MG63 (cell line): ENCODE data around the gene DBNL. TPM values are rescaled to one million over a fixed set of nuclear protein-coding genes. Genes with fewer than 3 reads are reported as not detected.

Source experiments
- DNase-seq: peaks from one replicate; pipeline ENCODE4 v3.0.0-alpha.2; 2020
- H3K27me3 ChIP-seq: fragments of 250-450 bp; sonication (Bioruptor Pico); 2 replicates; pipeline ENCODE4 v1.5.1; 2020; ENCODE audit warnings: mild to moderate bottlenecking, moderate library complexity
- H3K36me3 ChIP-seq: fragments of 250-450 bp; sonication (Bioruptor Pico); 2 replicates; pipeline ENCODE4 v1.5.1; 2020; ENCODE audit warnings: mild to moderate bottlenecking, moderate library complexity
- H3K4me3 ChIP-seq: fragments of 250-450 bp; sonication (Bioruptor Pico); 2 replicates; pipeline ENCODE4 v1.5.1; 2020; ENCODE audit warnings: mild to moderate bottlenecking, moderate library complexity
- H3K9me3 ChIP-seq: fragments of 250-450 bp; sonication (Bioruptor Pico); 2 replicates; pipeline ENCODE4 v1.5.1; 2020; ENCODE audit warnings: mild to moderate bottlenecking, moderate library complexity
- total RNA-seq: library from RNA; depleted of rRNA; stranded (reverse); fragments of >200 nt; shearing (Covaris generic); gene quantifications from 2 replicates; pipeline ENCODE4 v1.2.3, GENCODE V29; 2014; ENCODE audit warnings: low replicate concordance

The DBNL gene
- total RNA-seq, 1 experiment from 2014 or later = 166 TPM

DNA sequence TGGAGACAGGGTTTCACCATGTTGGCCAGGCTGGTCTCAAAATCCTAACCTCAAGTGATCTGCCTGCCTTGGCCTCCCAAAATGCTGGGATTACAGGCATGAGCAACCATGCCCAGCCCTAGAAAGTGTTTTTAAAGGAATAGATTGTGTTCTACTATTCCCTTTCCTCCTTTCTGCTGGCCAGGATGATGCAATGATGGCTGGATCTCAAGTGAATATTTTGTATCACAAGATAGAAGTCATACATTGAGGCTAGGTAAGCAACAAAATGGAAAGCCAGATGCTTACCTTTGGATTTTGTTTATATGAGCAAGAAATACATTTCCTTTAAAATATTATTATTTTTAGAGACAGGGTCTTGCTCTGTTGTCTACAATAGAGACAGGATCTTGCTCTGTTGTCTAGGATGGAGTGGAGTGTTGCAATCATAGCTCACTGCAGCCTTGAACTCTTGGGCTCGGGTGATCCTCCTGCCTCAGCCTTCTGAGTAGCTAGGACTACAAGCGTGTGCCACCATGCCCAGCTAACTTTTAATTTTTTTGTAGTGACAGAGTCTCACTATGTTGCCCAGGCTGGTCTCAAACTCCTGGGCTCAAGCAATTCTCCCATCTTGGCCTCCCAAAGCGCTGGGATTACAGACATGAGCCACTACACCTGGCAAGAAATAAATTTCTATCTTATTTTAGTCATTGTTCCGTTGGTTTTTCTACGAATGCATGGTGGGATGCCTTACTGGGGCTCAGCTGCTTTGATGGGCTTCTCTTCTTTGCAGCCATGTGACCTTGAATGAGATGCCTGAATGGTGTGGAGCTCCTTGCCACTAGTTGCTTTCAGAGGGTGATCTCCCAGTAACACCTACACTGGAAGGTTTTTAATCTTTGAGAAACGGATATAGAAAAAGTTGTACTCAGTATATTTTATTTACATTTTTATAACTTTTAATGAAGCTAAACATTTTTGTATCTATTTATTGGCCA is 53.9 kb downstream of the DBNL start:
- no peak for DNase-seq
- no peak overlapping the region for H3K4me3 ChIP-seq
- no peaks in the 10 kb centered on the region for H3K27me3 ChIP-seq
- H3K36me3 ChIP-seq = no peaks in the 10 kb centered on the region
- no peaks in the 10 kb centered on the region for H3K9me3 ChIP-seq

DNA sequence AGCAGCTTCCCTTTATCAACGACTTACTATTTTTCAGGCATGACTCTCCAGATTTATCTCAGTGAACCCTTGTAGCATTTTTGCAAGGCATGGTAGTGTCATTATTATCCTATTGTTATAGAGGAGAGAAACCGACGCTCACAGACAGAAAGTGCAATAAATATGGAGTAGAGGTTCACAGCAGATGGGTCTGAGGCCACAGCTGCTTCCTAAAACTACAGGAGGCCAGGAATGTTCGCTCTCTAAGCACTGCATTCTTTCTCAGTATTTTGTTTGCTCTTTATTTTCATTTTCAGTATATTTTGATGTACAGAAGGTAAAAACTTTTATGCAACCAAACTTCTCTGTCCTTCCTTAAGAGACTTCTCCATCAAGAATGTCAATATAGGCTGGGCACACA is 55.2 kb downstream of the DBNL start:
- H3K36me3 ChIP-seq = no peaks in the 10 kb centered on the region

GRCh38 chr7:44100458-44101302 is 56.2 kb downstream of the DBNL start:
- peaks cover under 1% of the 10 kb centered on the region for H3K36me3 ChIP-seq
- no peak overlapping the region for H3K4me3 ChIP-seq
- H3K27me3 ChIP-seq = no peaks in the 10 kb centered on the region
- no peaks in the 10 kb centered on the region for H3K9me3 ChIP-seq
- DNase-seq = peak; percentile 58

More for the DNA sequence above, 55.2 kb downstream of the DBNL start:
- no peaks in the 10 kb centered on the region for H3K27me3 ChIP-seq
- no peaks in the 10 kb centered on the region for H3K9me3 ChIP-seq
- no peak for DNase-seq
- H3K4me3 ChIP-seq = no peak overlapping the region

- no peak for DNase-seq
- Histone ChIP-seq H3K4me3 (no peak overlapping the region), H3K36me3 (peaks cover 8% of the 10 kb centered on the region), H3K27me3 (no peaks in the 10 kb centered on the region), H3K9me3 (no peaks in the 10 kb centered on the region)
Measured at GRCh38 chr7:44101303-44101965, 56.9 kb downstream of the DBNL start.

DNA sequence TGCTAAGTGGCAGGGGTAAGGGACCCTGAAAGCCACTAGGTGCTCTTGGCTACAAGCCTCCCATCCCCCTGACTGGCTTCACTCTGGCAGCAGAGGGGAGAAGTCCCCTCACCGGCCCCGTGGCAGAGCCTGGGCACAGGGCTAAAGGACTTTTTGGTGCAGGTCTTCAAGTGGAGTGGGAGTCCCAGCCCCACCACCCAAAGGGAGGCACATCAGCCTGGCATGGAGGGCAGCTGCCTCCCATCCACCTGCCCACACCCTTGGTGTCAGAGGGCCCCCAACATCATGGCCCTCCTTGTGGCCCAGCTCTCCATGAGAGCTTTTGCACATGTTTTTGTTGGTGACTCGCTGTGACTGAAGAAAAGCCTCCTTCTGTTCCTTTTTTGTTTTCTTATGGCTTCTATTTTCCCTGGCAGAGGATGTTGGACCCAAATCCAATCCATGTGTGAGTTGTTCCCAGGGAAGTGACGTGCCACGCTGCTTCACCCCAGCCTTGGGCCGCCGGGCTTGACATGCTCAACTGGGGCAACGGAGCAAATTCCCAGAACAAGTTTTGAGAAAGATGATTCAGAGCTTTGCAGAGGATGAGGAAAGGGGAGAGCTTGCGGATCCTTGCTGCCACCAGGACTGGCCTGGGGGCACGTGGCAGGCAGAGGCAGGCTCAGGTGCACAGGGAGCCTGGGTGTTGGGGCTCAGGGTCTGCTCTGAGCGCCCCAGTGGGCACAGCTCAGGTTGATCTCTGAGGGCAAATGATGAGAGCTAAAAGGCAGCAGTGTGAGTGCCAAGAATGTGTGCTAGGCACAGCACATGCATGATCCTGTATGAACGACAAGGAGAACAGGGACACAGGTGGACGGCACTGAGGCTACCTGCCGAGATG is 57.7 kb downstream of the DBNL start:
- Histone ChIP-seq H3K27me3 (no peaks in the 10 kb centered on the region), H3K4me3 (no peak overlapping the region), H3K36me3 (peaks cover 13% of the 10 kb centered on the region), H3K9me3 (no peaks in the 10 kb centered on the region)
- peak; percentile 63 for DNase-seq

DNA sequence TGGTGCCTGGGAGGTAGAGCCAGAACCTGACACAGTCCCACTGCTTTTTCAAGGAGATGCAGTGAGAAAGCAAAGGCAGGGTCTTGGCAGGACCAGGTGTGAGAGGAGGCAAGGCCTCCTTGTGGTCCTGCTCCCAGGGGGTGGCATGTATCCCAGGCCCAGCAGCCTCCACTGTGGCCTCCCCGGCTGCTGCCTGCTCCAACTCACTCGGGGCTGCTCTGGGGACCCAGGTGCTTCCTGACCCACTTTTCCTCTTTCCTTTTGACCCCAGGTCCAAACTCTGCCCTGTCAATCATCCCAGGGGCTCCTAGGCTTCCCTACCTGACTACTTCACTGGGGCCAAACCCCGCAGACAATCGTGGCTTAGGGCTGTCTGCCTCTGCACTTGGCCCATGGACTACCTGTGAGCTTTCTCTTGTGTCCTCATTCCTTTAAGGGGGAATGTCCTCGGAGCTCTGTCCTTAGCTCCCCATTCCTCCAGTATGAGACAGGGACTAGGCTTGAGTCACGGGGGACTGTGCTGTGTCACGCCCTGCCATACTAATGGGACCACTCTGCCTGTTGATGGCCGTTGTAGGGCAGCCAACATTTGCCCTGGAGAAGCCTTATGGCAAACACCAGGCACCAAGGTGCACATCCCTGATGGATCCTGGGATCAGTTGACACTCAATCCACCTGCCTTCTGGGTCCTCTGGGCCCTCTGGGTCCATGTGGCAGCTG is 58.5 kb downstream of the DBNL start:
- DNase-seq = no peak
- no peaks in the 10 kb centered on the region for H3K27me3 ChIP-seq
- no peak overlapping the region for H3K4me3 ChIP-seq
- H3K36me3 ChIP-seq = peaks cover 18% of the 10 kb centered on the region
- no peaks in the 10 kb centered on the region for H3K9me3 ChIP-seq

GRCh38 chr7:44103566-44103922 is 59.0 kb downstream of the DBNL start:
- no peaks in the 10 kb centered on the region for H3K27me3 ChIP-seq
- DNase-seq = no peak
- H3K36me3 ChIP-seq = peaks cover 20% of the 10 kb centered on the region
- H3K9me3 ChIP-seq = no peaks in the 10 kb centered on the region
- no peak overlapping the region for H3K4me3 ChIP-seq

GRCh38 chr7:44103923-44104859 is 59.7 kb downstream of the DBNL start, which contains the start of gene AEBP1:
Gene AEBP1, plus strand, starts transcription at chr7:44104345. Its CDS starts 321 bp downstream, at chr7:44104666.
- peak; percentile 66 for DNase-seq
- Histone ChIP-seq H3K9me3 (no peaks in the 10 kb centered on the region), H3K4me3 (peak within 1 kb of the TSS; percentile 78), H3K36me3 (peaks cover 23% of the 10 kb centered on the region), H3K27me3 (no peaks in the 10 kb centered on the region)

GRCh38 chr7:44104860-44105771 is 60.6 kb downstream of the DBNL start:
- Histone ChIP-seq H3K36me3 (peaks cover 32% of the 10 kb centered on the region), H3K4me3 (peak overlapping the region; percentile 78), H3K9me3 (no peaks in the 10 kb centered on the region), H3K27me3 (no peaks in the 10 kb centered on the region)
- peak; percentile 44 for DNase-seq

GRCh38 chr7:44105832-44106231 is 61.3 kb downstream of the DBNL start:
- no peaks in the 10 kb centered on the region for H3K9me3 ChIP-seq
- peak overlapping the region; percentile 78 for H3K4me3 ChIP-seq
- H3K36me3 ChIP-seq = peaks cover 38% of the 10 kb centered on the region
- H3K27me3 ChIP-seq = no peaks in the 10 kb centered on the region
- no peak for DNase-seq

GRCh38 chr7:44106311-44107065 is 62.0 kb downstream of the DBNL start:
- H3K9me3 ChIP-seq = no peaks in the 10 kb centered on the region
- H3K27me3 ChIP-seq = no peaks in the 10 kb centered on the region
- no peak for DNase-seq
- peaks cover 44% of the 10 kb centered on the region for H3K36me3 ChIP-seq
- no peak overlapping the region for H3K4me3 ChIP-seq

GRCh38 chr7:44107116-44107960 is 62.8 kb downstream of the DBNL start:
- Histone ChIP-seq H3K36me3 (peaks cover 51% of the 10 kb centered on the region), H3K9me3 (no peaks in the 10 kb centered on the region), H3K27me3 (no peaks in the 10 kb centered on the region), H3K4me3 (no peak overlapping the region)
- no peak for DNase-seq
